Upper lobe of left lung (tissue), 6 donors: ENCODE data around the gene PMCH. TPM values are rescaled to one million over a fixed set of nuclear protein-coding genes. Genes with fewer than 3 reads are reported as not detected.
A peak's percentile ranks its signal among the peaks of the same experiment; 100 is the strongest.

ENCODE experiments used
- ATAC-seq, 2 donors: fragments of 200-7000 bp; cut with Tn5 transposase; one replicate each; pipeline ENCODE4 v1.9.1; 2022; ENCODE audit warnings: mild to moderate bottlenecking in 2 of 2, moderate library complexity in 2 of 2; ENCODE audit not compliant: low FRiP score in 2 of 2
- DNase-seq, 2 donors: peaks; one replicate each; pipeline ENCODE4 v3.0.0-alpha.2; 2019 to 2020
- H3K27ac ChIP-seq, 4 donors: fragments of 200-600 bp; sonication (generic); one replicate each; pipeline ENCODE4 v1.5.1; 2016 to 2019
- H3K27me3 ChIP-seq, 4 donors: fragments of 200-600 bp; sonication (generic); one replicate each; pipeline ENCODE4 v1.5.1; 2017 to 2019
- H3K36me3 ChIP-seq, 4 donors: fragments of 200-600 bp; sonication (generic); one replicate each; pipeline ENCODE4 v1.5.1; 2016 to 2019
- H3K4me1 ChIP-seq, 4 donors: fragments of 200-600 bp; sonication (generic); one replicate each; pipeline ENCODE4 v1.5.1; 2018 to 2019
- H3K4me3 ChIP-seq, 4 donors: fragments of 200-600 bp; sonication (generic); one replicate each; pipeline ENCODE4 v1.5.1; 2017 to 2019; ENCODE audit warnings: mild to moderate bottlenecking in 2 of 4, moderate library complexity in 1 of 4
- H3K9me3 ChIP-seq, 4 donors: fragments of 200-600 bp; sonication (generic); one replicate each; pipeline ENCODE4 v1.5.1; 2018 to 2019
- EP300 ChIP-seq, 4 donors: sonication (generic); formaldehyde crosslinking; IDR thresholded peaks; one replicate each; pipeline ENCODE4 v1.5.1; 2017; ENCODE audit warnings: antibody characterized with exemption in 4 of 4, control low read depth in 2 of 4
- POLR2A ChIP-seq, 4 donors: fragments of 450-650 bp; IDR thresholded peaks; one replicate each; pipeline ENCODE4 v1.5.1; 2016 to 2017; ENCODE audit warnings: antibody characterized with exemption in 4 of 4, mild to moderate bottlenecking in 2 of 4
- POLR2AphosphoS5 ChIP-seq, 2 donors: sonication (generic); formaldehyde crosslinking; IDR thresholded peaks; one replicate each; pipeline ENCODE4 v1.5.1; 2017; ENCODE audit warnings: antibody characterized with exemption in 2 of 2
- WGBS, 2 donors: methylation state at CpG; one replicate each; pipeline ENCODE4 v1.1.5; 2017 to 2018; 5-methylcytosine and 5-hydroxymethylcytosine counted together
- total RNA-seq, 6 donors: library from RNA; depleted of rRNA in 4 of 6; stranded (reverse); fragments of >200 nt in 4 of 6; gene quantifications; one replicate each; pipeline versions ENCODE4 v1.1.0 to v1.2.1, GENCODE V29; 2016 to 2021
- TF ChIP-seq, protein P1 (sequence below), 6 experiments: fragments of 450-650 bp in 4 of 6; fragments of 200-600 bp in 2 of 6; sonication (generic) in 2 of 6; IDR thresholded peaks; one replicate each; pipeline ENCODE4 v1.5.1; 2016 to 2019; ENCODE audit warnings: antibody characterized with exemption in 6 of 6
- donor health status: DM: no; HTN: no; CAD: no; lungs with moderate emphysema.
- donor health status: DM: no; HTN: yes; CAD: no; lungs with severe emphysema.

PMCH gene
- total RNA-seq, 6 donors from 2014 or later: not detected

DNA sequence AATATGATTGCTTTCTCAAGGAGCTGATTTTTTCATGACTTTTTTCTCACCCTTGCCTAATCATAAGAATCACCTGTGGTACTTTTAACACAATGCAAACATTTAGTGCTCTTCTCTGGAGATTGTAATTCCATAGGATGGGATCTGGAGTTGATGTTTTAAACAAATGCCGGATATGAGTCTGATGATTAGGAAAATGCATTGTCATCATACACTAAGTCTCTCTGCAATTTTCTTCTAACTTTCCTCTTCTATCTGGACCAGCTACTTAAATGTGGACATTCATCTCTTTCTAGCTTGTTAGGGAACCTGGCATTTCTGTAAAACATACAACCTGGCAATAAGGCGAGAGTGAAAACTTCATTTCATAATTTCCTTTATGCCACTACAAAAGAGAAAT is 23.5 kb downstream of the PMCH start:
- no peak for DNase-seq
- H3K4me3 ChIP-seq: no peak overlapping the region
- H3K27me3 ChIP-seq: no peaks in the 10 kb centered on the region
- no peak for ATAC-seq
- H3K36me3 ChIP-seq: no peaks in the 10 kb centered on the region
- H3K27ac ChIP-seq: no peak overlapping the region
- H3K9me3 ChIP-seq: no peaks in the 10 kb centered on the region
- TF ChIP-seq, protein P1, sequence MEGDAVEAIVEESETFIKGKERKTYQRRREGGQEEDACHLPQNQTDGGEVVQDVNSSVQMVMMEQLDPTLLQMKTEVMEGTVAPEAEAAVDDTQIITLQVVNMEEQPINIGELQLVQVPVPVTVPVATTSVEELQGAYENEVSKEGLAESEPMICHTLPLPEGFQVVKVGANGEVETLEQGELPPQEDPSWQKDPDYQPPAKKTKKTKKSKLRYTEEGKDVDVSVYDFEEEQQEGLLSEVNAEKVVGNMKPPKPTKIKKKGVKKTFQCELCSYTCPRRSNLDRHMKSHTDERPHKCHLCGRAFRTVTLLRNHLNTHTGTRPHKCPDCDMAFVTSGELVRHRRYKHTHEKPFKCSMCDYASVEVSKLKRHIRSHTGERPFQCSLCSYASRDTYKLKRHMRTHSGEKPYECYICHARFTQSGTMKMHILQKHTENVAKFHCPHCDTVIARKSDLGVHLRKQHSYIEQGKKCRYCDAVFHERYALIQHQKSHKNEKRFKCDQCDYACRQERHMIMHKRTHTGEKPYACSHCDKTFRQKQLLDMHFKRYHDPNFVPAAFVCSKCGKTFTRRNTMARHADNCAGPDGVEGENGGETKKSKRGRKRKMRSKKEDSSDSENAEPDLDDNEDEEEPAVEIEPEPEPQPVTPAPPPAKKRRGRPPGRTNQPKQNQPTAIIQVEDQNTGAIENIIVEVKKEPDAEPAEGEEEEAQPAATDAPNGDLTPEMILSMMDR (IDR thresholded peaks at IDR 0.05): no peak
- H3K4me1 ChIP-seq: no peaks in the 10 kb centered on the region
- WGBS, 2 donors: 68 to 89% methylated on average over 2 of the region's 2 CpGs

DNA sequence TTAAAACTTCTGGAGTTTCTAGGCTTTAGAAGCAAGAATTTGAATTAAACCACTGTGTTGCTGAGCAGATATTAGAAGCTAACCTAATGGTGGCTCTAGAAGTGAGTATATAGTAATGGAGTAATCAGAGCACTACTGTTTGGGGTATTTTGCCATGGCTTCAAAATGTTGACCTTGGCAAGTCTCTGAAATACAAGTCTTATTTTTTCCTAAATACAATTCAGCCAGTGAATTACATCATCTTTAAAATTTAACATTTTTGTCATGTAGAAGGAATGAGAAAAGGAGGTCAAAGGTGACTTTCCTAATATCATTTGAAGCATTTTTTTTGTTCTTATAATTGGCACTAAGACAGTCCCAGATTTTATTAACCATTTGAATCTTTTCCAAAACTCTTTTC is 25.2 kb downstream of the PMCH start:
- Histone ChIP-seq H3K27me3 (no peaks in the 10 kb centered on the region), H3K4me1 (no peaks in the 10 kb centered on the region), H3K4me3 (no peak overlapping the region), H3K9me3 (no peaks in the 10 kb centered on the region), H3K27ac (no peak overlapping the region), H3K36me3 (no peaks in the 10 kb centered on the region)
- no peak for DNase-seq
- ATAC-seq: peak in 1 of 2 donors; percentile 58
- TF ChIP-seq EP300 (IDR thresholded peaks at IDR 0.05): no peak
- TF ChIP-seq POLR2A (IDR thresholded peaks at IDR 0.05): no peak
- TF ChIP-seq, protein P1 (IDR thresholded peaks at IDR 0.05): no peak
- no peak for TF ChIP-seq POLR2AphosphoS5 (IDR thresholded peaks at IDR 0.05)

DNA sequence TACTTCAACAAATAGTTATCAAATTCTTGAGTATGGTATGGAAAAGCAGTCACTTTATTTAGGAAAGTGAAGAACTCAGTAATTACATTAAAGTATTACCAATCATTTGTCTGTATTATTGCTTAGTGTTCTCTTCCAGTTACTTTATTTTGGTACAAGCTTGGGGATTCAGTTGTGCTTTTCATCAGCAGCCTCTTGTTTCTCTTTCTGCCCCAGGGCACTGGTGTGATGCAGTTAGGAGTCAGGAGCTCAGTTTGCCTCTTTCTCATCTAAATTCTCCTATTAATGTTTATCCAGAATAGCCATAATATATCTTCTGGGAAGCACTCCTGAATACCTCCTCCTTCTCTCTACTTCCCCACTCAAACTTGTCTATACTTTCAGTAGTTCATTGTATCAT is 25.7 kb downstream of the PMCH start:
- no peaks in the 10 kb centered on the region for H3K27me3 ChIP-seq
- ATAC-seq: no peak
- no peak for DNase-seq
- H3K27ac ChIP-seq: no peak overlapping the region
- no peak for TF ChIP-seq POLR2AphosphoS5 (IDR thresholded peaks at IDR 0.05)
- TF ChIP-seq POLR2A (IDR thresholded peaks at IDR 0.05): no peak
- TF ChIP-seq EP300 (IDR thresholded peaks at IDR 0.05): no peak
- TF ChIP-seq, protein P1 (IDR thresholded peaks at IDR 0.05): no peak
- no peaks in the 10 kb centered on the region for H3K36me3 ChIP-seq
- no peaks in the 10 kb centered on the region for H3K9me3 ChIP-seq
- H3K4me3 ChIP-seq: no peak overlapping the region
- H3K4me1 ChIP-seq: no peaks in the 10 kb centered on the region

DNA sequence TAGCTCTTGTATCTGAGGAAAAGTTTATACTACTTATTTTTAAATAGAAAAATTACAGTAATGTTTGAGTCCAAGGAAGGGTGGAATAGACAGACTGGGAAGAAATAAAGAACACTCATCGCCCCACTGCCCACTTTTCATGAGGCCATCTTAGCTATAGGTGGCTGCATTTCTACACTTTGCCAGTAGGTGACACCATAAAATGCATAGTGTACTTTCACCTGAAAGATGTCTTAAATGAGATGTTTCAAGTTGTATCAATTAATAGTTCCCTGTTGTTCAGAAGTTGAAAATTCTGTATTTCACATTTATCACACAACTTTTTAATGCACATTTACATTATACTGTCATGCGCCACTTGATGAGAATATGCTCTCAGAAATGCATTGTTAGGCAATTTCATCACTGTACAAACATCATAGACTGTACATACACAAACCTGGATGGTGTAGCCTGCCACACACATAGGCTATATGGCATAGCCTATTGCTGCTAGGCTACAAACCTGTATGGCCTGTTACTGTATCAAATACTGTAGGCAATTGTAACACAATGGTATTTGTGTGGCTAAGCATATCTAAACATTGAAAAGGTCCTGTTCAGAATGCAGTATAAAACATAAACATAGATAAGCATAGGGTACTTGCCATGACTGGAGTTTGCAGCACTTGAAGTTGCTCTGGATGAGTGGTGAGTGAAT is 27.6 kb downstream of the PMCH start:
- Histone ChIP-seq H3K36me3 (no peaks in the 10 kb centered on the region), H3K9me3 (no peaks in the 10 kb centered on the region), H3K27ac (no peak overlapping the region), H3K4me1 (no peaks in the 10 kb centered on the region), H3K27me3 (no peaks in the 10 kb centered on the region), H3K4me3 (no peak overlapping the region)
- 94 to 95% methylated on average over 2 of the region's 2 CpGs for WGBS, 2 donors
- TF ChIP-seq, protein P1 (IDR thresholded peaks at IDR 0.05): peak in 5 of 6 experiments; percentile 41 to 71 (median 60)
- no peak for TF ChIP-seq POLR2A (IDR thresholded peaks at IDR 0.05)
- DNase-seq (no peak), ATAC-seq (no peak)

DNA sequence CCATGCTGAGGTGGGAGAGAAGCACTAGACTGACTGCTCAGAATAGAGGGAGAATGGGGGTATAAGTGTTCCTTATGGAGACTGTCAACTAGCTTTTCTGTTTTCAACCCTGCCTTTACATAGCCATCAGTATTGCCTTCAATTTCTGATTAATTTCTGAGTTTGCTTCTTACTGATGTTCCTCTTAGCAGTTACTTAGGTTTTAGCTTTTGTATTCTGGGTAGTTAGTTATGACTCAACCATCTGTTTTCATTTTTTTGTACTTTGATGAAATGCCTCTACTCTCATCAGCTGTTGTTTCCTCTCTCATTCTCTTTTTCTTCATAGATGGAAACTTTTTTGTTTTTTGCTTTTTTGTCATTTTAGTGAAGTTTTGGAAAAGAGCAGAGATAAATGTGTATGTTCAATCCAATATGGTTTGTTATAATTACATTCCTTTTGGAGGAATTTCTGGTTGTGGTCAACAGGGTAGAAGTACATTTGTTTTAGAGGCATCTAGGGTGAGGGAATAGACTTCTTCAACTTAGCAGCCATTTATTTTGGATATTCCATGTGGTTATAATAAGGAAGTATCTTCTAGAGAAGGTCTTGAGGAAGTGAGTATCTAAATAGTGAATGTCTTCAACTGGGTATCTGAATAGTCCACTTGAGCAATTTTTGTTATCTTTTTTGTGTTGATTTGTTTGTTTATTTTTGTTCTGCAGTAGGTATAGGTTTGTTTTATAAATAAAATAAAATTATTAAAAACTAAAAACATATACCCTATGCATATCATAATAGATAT is 29.6 kb downstream of the PMCH start:
- no peaks in the 10 kb centered on the region for H3K4me1 ChIP-seq
- TF ChIP-seq POLR2A (IDR thresholded peaks at IDR 0.05) (no peak), POLR2AphosphoS5 (IDR thresholded peaks at IDR 0.05) (no peak), EP300 (IDR thresholded peaks at IDR 0.05) (no peak)
- TF ChIP-seq, protein P1 (IDR thresholded peaks at IDR 0.05): no peak
- H3K4me3 ChIP-seq: no peak overlapping the region
- no peak overlapping the region for H3K27ac ChIP-seq
- no peaks in the 10 kb centered on the region for H3K9me3 ChIP-seq
- DNase-seq (no peak), ATAC-seq (no peak)
- H3K36me3 ChIP-seq: no peaks in the 10 kb centered on the region
- H3K27me3 ChIP-seq: no peaks in the 10 kb centered on the region
